Esophagus muscularis mucosa (tissue), 4 donors: ENCODE results near the gene PGC. TPM values are rescaled to one million over a fixed set of nuclear protein-coding genes. Genes with fewer than 3 reads are reported as not detected.

Source experiments
- DNase-seq: peaks from one replicate; pipeline ENCODE4 v3.0.0-alpha.2; 2017; ENCODE audit errors: extremely low spot score
- H3K27ac ChIP-seq, 4 donors: fragments of 200-600 bp; sonication (generic); replicated peaks in 1 of 4; 1 replicate in 3 of 4; 2 replicates in 1 of 4; pipeline ENCODE4 v1.5.1; 2016 to 2019; ENCODE audit warnings: mild to moderate bottlenecking in 1 of 4
- H3K27me3 ChIP-seq, 4 donors: fragments of 200-600 bp; sonication (generic); one replicate each; pipeline versions ENCODE4 v1.5.1 to v1.6.0; 2016 to 2019
- H3K36me3 ChIP-seq, 4 donors: fragments of 200-600 bp; sonication (generic); one replicate each; pipeline ENCODE4 v1.5.1; 2016 to 2019
- H3K4me1 ChIP-seq, 4 donors: fragments of 200-600 bp; sonication (generic); one replicate each; pipeline ENCODE4 v1.5.1; 2016 to 2019
- H3K4me3 ChIP-seq, 4 donors: fragments of 200-600 bp; sonication (generic); 1 replicate in 2 of 4; 2 replicates in 2 of 4; pipeline ENCODE4 v1.5.1; 2016 to 2019; ENCODE audit warnings: mild to moderate bottlenecking in 4 of 4, moderate library complexity in 1 of 4
- H3K9me3 ChIP-seq, 4 donors: fragments of 200-600 bp; sonication (generic); 1 replicate in 3 of 4; 2 replicates in 1 of 4; pipeline ENCODE4 v1.5.1; 2016 to 2019
- EP300 ChIP-seq: sonication (generic); formaldehyde crosslinking; IDR thresholded peaks from one replicate; pipeline ENCODE4 v1.6.1; 2017; ENCODE audit warnings: antibody characterized with exemption
- POLR2A ChIP-seq: fragments of 450-650 bp; IDR thresholded peaks from one replicate; pipeline ENCODE4 v1.6.1; 2017; ENCODE audit warnings: antibody characterized with exemption, moderate library complexity, mild to moderate bottlenecking, low read depth
- POLR2AphosphoS5 ChIP-seq, 2 donors: sonication (generic); formaldehyde crosslinking; IDR thresholded peaks; one replicate each; pipeline ENCODE4 v1.6.1; 2017; ENCODE audit warnings: antibody characterized with exemption in 2 of 2
- WGBS: methylation state at CpG from one replicate; pipeline ENCODE4 v1.1.5; 2018; 5-methylcytosine and 5-hydroxymethylcytosine counted together
- intact Hi-C: fragments of 100-400 bp; cut with DNase I; formaldehyde crosslinking; loops from one replicate; pipeline ENCODE4 v1.15.1; 2023
- total RNA-seq, 4 donors: library from RNA; depleted of rRNA; stranded (reverse); fragments of >200 nt; gene quantifications; one replicate each; pipeline versions ENCODE4 v1.1.0 to v1.2.1, GENCODE V29; 2016
- TF ChIP-seq, protein P1 (sequence below), 3 experiments: fragments of 200-600 bp in 2 of 3; fragments of 450-650 bp in 1 of 3; sonication (generic) in 2 of 3; IDR thresholded peaks; one replicate each; pipeline ENCODE4 v1.5.1; 2017 to 2019; ENCODE audit warnings: antibody characterized with exemption in 3 of 3, mild to moderate bottlenecking in 2 of 3, moderate library complexity in 1 of 3

The PGC gene
- total RNA-seq, 4 donors from 2014 or later: 0.83 to 1.1 (median 0.92) TPM; not detected in 1

DNA sequence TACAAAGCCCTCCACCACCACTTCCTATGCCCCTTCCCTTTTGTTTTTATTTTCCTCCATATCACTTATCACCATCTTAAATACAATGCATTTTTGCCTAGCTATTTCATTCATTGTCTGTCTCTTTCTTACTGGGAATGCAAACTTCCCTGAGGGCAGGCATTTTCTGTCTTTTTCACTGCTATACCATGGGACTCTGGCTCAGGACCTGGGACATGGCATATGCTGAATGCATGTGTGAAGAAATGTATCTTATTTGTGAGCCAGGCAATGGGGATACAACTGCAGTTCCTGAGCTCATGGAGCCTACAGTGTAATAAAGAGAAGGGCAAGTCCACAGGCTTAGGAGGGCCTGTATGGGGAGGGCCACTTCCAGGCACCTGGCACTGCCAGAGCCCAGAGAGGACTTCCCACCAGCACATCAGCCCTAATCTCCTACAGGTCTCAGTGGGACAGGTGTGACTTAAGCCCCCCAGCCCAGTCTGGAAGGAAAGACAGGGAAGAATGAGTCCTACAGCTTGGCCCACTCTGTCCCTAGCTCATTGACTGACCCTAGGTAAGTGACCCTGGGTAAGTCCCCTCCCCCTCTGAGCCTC, 55.0 kb downstream of the PGC start:
- intact Hi-C loops: no loop called here
- Histone ChIP-seq H3K27ac (no peak overlapping the region), H3K9me3 (no peaks in the 10 kb centered on the region), H3K36me3 (peaks cover 26 to 53% (median 41%) of the 10 kb centered on the region in 4 donors), H3K4me1 (peaks cover 20 to 56% (median 26%) of the 10 kb centered on the region in 4 donors), H3K27me3 (no peaks in the 10 kb centered on the region), H3K4me3 (no peak overlapping the region)
- no peak for DNase-seq
- no peak for TF ChIP-seq POLR2A
- TF ChIP-seq, protein P1, sequence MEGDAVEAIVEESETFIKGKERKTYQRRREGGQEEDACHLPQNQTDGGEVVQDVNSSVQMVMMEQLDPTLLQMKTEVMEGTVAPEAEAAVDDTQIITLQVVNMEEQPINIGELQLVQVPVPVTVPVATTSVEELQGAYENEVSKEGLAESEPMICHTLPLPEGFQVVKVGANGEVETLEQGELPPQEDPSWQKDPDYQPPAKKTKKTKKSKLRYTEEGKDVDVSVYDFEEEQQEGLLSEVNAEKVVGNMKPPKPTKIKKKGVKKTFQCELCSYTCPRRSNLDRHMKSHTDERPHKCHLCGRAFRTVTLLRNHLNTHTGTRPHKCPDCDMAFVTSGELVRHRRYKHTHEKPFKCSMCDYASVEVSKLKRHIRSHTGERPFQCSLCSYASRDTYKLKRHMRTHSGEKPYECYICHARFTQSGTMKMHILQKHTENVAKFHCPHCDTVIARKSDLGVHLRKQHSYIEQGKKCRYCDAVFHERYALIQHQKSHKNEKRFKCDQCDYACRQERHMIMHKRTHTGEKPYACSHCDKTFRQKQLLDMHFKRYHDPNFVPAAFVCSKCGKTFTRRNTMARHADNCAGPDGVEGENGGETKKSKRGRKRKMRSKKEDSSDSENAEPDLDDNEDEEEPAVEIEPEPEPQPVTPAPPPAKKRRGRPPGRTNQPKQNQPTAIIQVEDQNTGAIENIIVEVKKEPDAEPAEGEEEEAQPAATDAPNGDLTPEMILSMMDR (IDR thresholded peaks at IDR 0.05): no peak
- TF ChIP-seq EP300: no peak
- no peak for TF ChIP-seq POLR2AphosphoS5 (IDR thresholded peaks at IDR 0.05)

DNA sequence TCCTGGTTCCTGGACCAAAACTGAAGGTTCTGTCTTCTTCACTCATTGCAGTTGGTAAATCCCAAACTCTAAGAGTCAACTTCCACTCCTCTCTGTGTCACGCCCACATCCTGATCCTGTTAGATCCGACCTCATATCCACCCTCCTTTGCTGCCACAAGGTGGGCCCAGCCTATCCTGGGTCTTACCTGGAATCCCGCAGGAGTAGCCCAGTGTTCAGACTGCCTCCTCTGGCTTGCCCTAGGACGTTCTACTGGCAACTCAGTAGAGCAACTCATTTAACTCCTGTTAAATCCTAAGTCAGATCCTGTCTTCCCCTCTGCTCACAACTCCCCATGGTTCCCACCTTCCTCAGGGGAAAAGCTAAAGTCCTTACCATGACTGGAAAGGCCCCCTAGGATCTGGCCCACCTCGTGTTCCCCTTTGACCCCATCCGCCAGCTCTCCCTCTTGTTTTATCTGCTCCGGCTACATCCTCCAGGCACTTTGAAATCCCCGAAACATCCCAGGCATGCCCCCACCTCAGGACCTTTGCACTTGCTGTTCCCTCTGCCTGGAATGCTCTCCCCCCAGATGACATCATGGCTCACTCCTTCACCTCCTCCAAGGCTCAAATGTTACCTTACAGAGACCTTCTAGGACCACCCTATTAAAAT, 55.6 kb downstream of the PGC start:
- H3K27ac ChIP-seq: no peak overlapping the region
- H3K27me3 ChIP-seq: no peaks in the 10 kb centered on the region
- intact Hi-C loops: no loop called here
- H3K9me3 ChIP-seq: no peaks in the 10 kb centered on the region
- 90% methylated on average over 8 of the region's 8 CpGs for WGBS
- no peak overlapping the region for H3K4me3 ChIP-seq
- no peak for DNase-seq
- peaks cover 30 to 55% (median 47%) of the 10 kb centered on the region in 4 donors for H3K36me3 ChIP-seq
- H3K4me1 ChIP-seq: peaks cover 20 to 54% (median 26%) of the 10 kb centered on the region in 4 donors
- no peak for TF ChIP-seq EP300
- TF ChIP-seq, protein P1 (IDR thresholded peaks at IDR 0.05): no peak
- no peak for TF ChIP-seq POLR2A
- TF ChIP-seq POLR2AphosphoS5 (IDR thresholded peaks at IDR 0.05): no peak

DNA sequence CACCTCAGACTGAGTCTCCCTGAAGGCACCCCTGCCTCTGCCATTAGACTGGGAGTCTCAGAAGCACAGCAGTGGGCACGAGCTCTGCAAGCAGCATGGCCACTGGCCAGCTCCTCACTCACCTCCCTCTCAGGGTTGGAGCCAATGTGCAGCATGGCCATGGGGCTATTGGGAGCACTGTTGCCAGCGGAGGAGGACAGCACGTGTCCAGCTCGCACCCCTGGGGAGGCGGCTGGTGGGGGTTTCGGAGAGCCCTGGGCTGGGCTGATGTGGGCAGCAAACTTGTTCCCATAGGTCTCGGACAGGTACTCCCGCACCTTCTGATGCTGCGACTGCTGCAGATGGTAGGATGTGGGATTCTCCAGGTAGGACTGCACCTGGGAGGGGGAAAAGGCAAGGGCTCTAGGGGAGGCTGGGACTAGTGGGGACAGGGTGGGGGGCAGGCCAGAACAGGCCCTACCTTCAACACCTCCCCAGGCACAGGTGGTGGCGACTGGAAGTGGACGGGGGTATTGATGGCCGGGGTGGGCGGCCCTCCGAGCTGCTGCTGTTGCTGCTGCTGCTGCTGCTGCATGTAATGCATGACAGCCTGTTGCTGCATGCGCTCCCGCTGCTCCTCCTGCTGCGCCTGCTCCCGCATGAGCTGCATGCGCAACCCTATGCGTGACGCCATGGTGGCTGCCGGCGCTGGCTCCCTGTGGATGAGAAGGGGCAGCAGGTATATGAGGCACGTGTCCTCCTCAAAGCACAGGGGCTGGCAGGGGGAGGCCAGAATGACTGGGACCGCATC, 56.5 kb downstream of the PGC start:
- TF ChIP-seq EP300 (no peak), POLR2AphosphoS5 (IDR thresholded peaks at IDR 0.05) (no peak), POLR2A (no peak)
- TF ChIP-seq, protein P1 (IDR thresholded peaks at IDR 0.05): no peak
- H3K36me3 ChIP-seq: peaks cover 38 to 57% (median 51%) of the 10 kb centered on the region in 4 donors
- 95% methylated on average over 14 of the region's 25 CpGs for WGBS
- intact Hi-C loops: no loop called here
- H3K4me3 ChIP-seq: no peak overlapping the region
- H3K9me3 ChIP-seq: no peaks in the 10 kb centered on the region
- H3K4me1 ChIP-seq: peaks cover 20 to 46% (median 26%) of the 10 kb centered on the region in 4 donors
- DNase-seq: no peak
- H3K27me3 ChIP-seq: no peaks in the 10 kb centered on the region
- no peak overlapping the region for H3K27ac ChIP-seq

DNA sequence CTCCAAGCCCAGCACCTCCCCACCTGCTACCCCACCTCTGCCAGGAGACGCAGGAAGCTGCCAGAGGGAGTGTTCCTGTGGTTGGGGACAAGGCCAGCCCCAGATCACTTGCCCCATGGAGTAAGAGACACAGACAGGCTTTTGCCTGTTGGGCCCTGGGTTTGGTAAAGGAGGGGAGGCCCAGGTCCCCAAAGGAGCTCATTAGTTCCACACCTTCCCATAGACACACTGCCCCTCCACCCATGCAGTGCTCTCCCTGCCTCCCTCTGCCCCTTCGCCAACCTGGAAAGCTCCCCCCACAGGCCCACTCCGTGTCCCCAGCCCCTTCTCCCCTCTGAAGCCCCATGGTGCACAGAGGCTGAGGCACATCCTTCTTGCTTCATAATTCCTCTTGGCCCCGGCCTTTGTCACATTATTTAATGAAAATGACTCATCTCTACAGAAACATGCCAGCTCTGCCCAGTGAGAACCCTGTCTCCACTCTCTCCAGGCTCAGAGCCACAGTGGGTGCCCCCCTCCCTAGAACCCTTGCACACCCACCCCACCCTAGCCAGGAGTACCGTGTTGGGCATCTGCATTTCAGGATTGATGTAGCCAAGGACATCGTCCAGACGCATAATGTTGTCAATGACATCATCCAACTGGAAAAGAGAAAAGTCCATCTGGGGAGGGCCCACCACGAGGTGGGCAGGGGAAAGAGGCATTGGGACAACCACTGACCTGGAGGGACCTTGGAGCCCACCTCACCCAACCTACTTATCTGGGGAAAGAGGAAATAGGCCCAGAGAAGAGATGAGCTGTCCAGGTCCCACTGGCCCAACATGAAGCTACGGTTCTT, 57.8 kb downstream of the PGC start:
- no peak overlapping the region for H3K4me3 ChIP-seq
- no peak overlapping the region for H3K27ac ChIP-seq
- no peaks in the 10 kb centered on the region for H3K9me3 ChIP-seq
- peaks cover 15 to 37% (median 22%) of the 10 kb centered on the region in 4 donors for H3K4me1 ChIP-seq
- TF ChIP-seq POLR2AphosphoS5 (IDR thresholded peaks at IDR 0.05): no peak
- TF ChIP-seq POLR2A: no peak
- TF ChIP-seq, protein P1 (IDR thresholded peaks at IDR 0.05): no peak
- TF ChIP-seq EP300: no peak
- no peaks in the 10 kb centered on the region for H3K27me3 ChIP-seq
- no peak for DNase-seq
- 70% methylated on average over 7 of the region's 9 CpGs for WGBS
- peaks cover 39 to 70% (median 65%) of the 10 kb centered on the region in 4 donors for H3K36me3 ChIP-seq
- intact Hi-C loops: loop anchor here (10.0 kb wide), 2 partner anchors 225 to 265 kb away; no protein-coding TSS in a partner anchor
